Activated naive CD4-positive, alpha-beta T cell treated with anti-CD3 and anti-CD28 coated beads, Interleukin-2, amount 10 ng/mL, durations not matched to agents 7 days and 5 days (primary cell): ENCODE results near the gene CASP12.
"Not testable (repeated sequence)": the region's sequence is repeated elsewhere in the genome, so short reads cannot be mapped to it uniquely, and the experiment has no call there.

Source experiments
- CTCF ChIA-PET: fragments of 350-600 bp; sonication (Branson Sonifier 250); formaldehyde crosslinking; loops from one replicate; lab custom pipeline; 2021; ENCODE audit warnings: antibody characterized with exemption; lab: Charles Lee
- DNase-seq: peaks from one replicate; pipeline ENCODE4 v3.0.0-alpha.2; 2020
- H3K27ac Mint-ChIP-seq: one replicate; pipeline ENCODE4 v1.8.0; 2021; ENCODE audit warnings: mild to moderate bottlenecking, moderate library complexity, mixed read lengths
- H3K27me3 Mint-ChIP-seq: one replicate; pipeline ENCODE4 v1.8.0; 2021; ENCODE audit warnings: mild to moderate bottlenecking, mixed read lengths
- H3K36me3 Mint-ChIP-seq: one replicate; pipeline ENCODE4 v1.8.0; 2021; ENCODE audit warnings: mixed read lengths
- H3K4me1 Mint-ChIP-seq: one replicate; pipeline ENCODE4 v1.8.0; 2021; ENCODE audit warnings: mixed read lengths
- H3K4me3 Mint-ChIP-seq: one replicate; pipeline ENCODE4 v1.8.0; 2021; ENCODE audit warnings: mild to moderate bottlenecking, moderate library complexity, mixed read lengths
- H3K9me3 Mint-ChIP-seq: one replicate; pipeline ENCODE4 v1.8.0; 2021; ENCODE audit warnings: mixed read lengths

The CASP12 gene

DNA sequence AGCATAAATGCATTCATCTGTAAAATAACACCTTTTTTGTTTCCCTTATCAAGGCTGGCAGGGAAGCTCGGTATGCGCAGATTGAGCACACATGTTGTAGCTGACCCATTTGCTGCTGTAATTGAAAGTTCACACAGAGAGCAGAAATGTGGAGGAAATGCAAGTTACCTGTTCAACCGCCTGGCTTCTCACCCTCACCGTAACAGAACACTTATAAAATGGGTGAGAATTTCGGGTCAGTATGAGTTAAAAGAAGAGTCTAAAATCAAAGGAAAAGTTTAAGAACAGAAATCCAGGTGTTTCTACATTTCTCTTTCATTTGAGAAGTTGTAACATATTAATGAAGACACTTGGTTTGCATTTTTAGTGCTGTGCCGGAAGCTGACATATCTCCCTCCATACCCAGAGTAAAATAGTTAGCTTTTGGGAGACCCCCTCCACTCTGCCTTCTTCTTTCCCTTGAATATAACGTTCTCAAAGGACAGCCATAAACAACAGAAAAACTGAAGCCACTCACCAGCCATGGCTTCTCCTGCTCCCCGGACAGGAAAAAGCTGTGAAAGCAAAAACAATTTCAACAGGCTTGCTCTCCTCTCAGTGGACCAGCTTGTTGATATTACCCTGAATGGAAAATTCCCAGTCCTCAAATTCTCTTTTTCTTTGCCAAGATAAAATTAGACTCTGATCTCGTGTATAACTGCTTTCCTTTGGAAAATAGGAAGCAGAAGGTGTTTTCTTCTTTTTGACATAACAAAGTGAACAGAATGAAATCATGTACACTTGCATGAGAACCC lies at the start of gene CASP12:
Gene CASP12, minus strand, starts transcription at position 570 of the 794 bp plus-strand sequence.
- H3K4me3 Mint-ChIP-seq: peak within 1 kb of the TSS; percentile 64
- no peaks in the 10 kb centered on the region for H3K27me3 Mint-ChIP-seq
- peaks cover 35% of the 10 kb centered on the region for H3K36me3 Mint-ChIP-seq
- H3K4me1 Mint-ChIP-seq: peaks cover 35% of the 10 kb centered on the region
- DNase-seq: no peak
- peaks cover 5% of the 10 kb centered on the region for H3K9me3 Mint-ChIP-seq
- peak within 1 kb of the TSS; percentile 88 for H3K27ac Mint-ChIP-seq
- CTCF ChIA-PET: interaction anchor here (1.3 kb wide), 1 partner anchor 11 kb away, joined by 3 read pairs; no protein-coding TSS in a partner anchor

DNA sequence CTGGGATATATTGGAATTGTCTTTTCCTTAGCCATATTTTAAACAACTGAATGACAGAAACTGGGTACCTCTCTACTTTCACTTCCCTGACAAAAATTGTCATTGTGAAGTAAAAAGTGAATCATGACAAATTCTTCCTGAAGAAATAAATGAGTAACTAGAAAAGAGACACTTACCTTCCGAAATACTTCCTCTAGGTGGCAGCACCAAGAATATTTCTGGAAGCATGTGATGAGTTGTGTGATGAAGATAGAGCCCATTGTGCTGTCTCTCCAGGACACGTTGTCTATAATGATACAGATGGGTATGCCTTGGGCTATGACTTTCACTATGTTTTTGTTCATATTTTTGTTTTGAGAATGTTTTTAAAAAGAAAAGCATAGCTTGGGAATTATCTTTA lies 48.6 kb upstream of the CASP12 start:
- CTCF ChIA-PET: interaction anchor here (0.8 to 1.4 kb wide), 4 partner anchors 12 to 43 kb away, joined by 3 to 4 read pairs (median 3); no protein-coding TSS in a partner anchor
- Mint-ChIP-seq H3K9me3 (peaks cover 1% of the 10 kb centered on the region), H3K36me3 (peaks cover 92% of the 10 kb centered on the region), H3K4me1 (peaks cover 10% of the 10 kb centered on the region), H3K27me3 (no peaks in the 10 kb centered on the region), H3K4me3 (no peak overlapping the region), H3K27ac (no peak overlapping the region)
- peak; percentile 33 for DNase-seq

DNA sequence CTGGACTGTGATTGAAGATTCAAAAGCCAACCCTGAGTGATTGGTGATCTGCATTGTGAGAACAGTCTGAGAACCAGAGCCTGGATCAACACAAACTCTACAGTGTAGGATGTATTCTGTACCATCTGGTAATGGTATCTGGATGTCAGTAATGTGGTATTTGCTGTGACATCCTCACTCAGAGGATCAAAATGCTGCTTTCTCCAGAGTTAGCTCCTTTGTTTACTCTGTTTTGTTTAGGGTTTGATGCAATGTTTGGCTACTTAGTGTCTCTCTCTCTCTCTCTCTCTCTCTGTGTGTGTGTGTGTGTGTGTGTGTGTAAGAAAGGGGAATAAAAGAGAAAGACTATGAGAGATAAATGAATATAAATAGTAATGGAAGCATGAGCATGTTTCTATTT lies 45.8 kb upstream of the CASP12 start:
- peaks cover 2% of the 10 kb centered on the region for H3K9me3 Mint-ChIP-seq
- no peak overlapping the region for H3K27ac Mint-ChIP-seq
- H3K4me1 Mint-ChIP-seq: peaks cover 10% of the 10 kb centered on the region
- H3K27me3 Mint-ChIP-seq: no peaks in the 10 kb centered on the region
- DNase-seq: no peak
- H3K4me3 Mint-ChIP-seq: no peak overlapping the region
- H3K36me3 Mint-ChIP-seq: peaks cover 73% of the 10 kb centered on the region
- CTCF ChIA-PET: interaction anchor here (0.6 kb wide), 1 partner anchor 161 kb away, joined by 4 read pairs; no protein-coding TSS in a partner anchor

DNA sequence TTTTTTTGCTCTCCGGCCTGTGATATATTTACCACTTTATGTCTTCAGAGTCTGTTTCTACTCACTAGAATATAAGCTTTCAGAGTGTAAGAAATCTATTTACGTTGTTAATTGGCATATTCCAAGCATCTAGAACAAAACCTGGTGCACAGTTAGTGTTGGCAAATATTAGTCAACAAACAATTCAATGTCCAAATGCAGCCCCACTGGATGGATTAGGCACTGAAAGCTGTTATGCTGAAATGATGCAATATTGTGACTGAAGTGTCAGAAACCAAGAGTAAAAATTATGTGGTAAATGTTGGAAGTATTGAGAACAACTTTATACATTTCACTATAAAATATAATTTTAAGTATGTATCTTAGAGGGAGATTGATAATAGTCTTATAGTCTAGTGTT lies 45.3 kb upstream of the CASP12 start:
- Mint-ChIP-seq H3K4me1 (peaks cover 10% of the 10 kb centered on the region), H3K27ac (no peak overlapping the region), H3K4me3 (no peak overlapping the region), H3K9me3 (peaks cover 2% of the 10 kb centered on the region), H3K36me3 (peaks cover 68% of the 10 kb centered on the region), H3K27me3 (no peaks in the 10 kb centered on the region)
- CTCF ChIA-PET: interaction anchor here (0.6 kb wide), 1 partner anchor 160 kb away, joined by 4 read pairs; no protein-coding TSS in a partner anchor
- DNase-seq: no peak

DNA sequence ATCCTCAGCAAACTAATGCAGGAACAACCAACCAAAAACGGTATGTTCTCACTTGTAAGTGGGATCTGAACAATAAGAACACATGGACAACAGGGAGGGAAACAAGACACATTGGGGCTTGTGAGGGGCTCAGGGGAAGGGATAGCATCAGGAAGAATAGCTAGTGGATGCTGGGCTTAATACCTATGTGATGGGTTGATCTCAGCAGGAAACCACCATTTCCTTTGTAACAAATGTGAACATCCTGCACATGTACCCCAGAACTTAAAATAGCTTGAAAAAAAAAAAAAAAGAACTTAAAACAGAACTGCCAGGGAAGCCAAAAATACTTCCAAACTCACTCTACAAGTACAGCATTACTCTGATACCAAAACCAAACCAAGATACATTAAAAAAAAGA lies 36.3 kb upstream of the CASP12 start:
- H3K36me3 Mint-ChIP-seq: peaks cover 55% of the 10 kb centered on the region
- no peak for DNase-seq
- H3K27ac Mint-ChIP-seq: peak overlapping the region; percentile 83
- CTCF ChIA-PET: interaction anchor here (1.2 kb wide), 1 partner anchor 13 kb away, joined by 3 read pairs; no protein-coding TSS in a partner anchor
- peaks cover 43% of the 10 kb centered on the region for H3K9me3 Mint-ChIP-seq
- peaks cover 46% of the 10 kb centered on the region for H3K4me1 Mint-ChIP-seq
- H3K27me3 Mint-ChIP-seq: no peaks in the 10 kb centered on the region
- peak overlapping the region; percentile 29 for H3K4me3 Mint-ChIP-seq

DNA sequence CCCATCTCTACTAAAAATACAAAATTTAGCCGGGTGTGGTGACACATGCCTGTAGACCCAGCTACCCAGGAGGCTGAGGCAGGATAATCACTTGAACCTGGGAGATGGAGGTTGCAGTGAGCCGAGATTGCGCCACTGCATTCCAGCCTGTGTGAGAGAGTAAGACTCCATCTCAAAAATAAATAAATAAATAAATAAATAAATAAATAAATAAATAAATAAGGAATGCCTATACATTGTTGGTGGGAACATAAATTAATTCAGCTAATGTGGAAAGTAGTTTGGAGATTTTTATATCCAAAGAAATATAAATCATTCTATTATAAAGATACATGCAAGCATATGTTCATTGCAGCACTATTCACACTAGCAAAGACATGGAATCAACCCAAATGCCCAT lies 35.8 kb upstream of the CASP12 start:
- Mint-ChIP-seq H3K36me3 (peaks cover 60% of the 10 kb centered on the region), H3K9me3 (peaks cover 48% of the 10 kb centered on the region), H3K4me1 (peaks cover 46% of the 10 kb centered on the region), H3K27ac (peak overlapping the region; percentile 83)
- DNase-seq, CTCF ChIA-PET, H3K27me3 Mint-ChIP-seq, H3K4me3 Mint-ChIP-seq: not testable (repeated sequence)

DNA sequence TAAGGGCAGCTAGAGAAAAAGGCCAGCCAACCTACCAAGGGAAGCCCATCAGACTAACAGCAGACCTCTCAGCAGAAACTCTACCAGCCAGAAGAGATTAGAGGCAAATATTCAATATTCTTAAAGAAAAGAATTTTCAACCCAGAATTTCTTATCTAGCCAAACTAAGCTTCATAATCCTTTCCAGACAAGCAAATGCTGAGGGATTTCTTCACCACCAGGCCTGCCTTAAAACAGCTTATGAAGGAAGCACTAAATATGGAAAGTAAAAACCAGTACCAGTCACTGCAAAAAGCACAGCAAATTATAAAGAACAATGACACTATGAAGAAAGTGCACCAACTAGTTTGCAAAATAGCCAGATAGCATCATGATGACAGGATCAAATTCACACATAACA lies 30.6 kb upstream of the CASP12 start:
- Mint-ChIP-seq H3K36me3 (peaks cover 62% of the 10 kb centered on the region), H3K9me3 (peaks cover 65% of the 10 kb centered on the region), H3K4me1 (peaks cover 21% of the 10 kb centered on the region), H3K27ac (no peak overlapping the region), H3K27me3 (no peaks in the 10 kb centered on the region), H3K4me3 (no peak overlapping the region)
- CTCF ChIA-PET: no interaction called here
- no peak for DNase-seq

DNA sequence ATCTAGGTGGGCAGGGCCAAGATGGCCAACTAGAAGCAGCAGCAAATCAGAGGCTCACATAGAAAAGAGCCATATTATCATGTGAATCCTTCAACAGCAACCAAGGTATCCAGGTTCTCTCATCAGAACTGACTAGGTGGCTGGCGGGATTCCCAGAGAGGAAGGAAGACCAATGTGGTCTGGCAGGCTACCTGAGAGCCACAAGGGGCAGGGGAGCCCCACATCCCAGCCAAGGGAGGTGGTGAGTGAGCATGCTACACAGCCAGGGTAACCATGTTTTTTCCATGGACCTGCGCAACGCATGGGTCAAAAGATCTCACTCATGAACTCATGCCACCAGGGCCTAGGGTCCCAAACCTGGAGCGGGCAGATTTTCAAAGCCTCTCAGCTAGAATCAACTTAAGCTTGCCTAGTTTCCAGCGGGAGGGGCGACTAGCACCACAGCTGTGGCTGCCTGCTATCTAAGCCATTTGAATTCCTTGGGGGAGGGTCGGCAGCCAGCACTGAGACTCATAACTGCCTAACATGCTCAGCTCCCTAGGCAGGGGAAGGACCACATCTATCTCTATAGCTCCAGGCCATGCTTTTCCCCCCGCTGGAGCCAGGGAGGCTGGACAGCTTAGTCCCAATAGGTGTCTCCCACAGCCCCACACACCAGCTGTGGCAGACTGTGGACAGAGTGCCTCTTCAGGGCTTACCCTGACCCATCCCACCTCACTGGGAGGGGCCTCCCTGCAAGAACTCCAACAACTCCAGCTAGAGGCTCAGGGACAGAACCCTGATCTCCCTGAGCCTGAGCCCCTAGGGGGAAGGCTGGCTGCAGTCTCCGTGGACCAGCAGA lies 28.7 kb upstream of the CASP12 start:
- H3K36me3 Mint-ChIP-seq: peaks cover 61% of the 10 kb centered on the region
- peaks cover 61% of the 10 kb centered on the region for H3K9me3 Mint-ChIP-seq
- DNase-seq: no peak
- H3K4me3 Mint-ChIP-seq: no peak overlapping the region
- no peak overlapping the region for H3K27ac Mint-ChIP-seq
- no peaks in the 10 kb centered on the region for H3K27me3 Mint-ChIP-seq
- H3K4me1 Mint-ChIP-seq: peaks cover 10% of the 10 kb centered on the region
- CTCF ChIA-PET: no interaction called here

DNA sequence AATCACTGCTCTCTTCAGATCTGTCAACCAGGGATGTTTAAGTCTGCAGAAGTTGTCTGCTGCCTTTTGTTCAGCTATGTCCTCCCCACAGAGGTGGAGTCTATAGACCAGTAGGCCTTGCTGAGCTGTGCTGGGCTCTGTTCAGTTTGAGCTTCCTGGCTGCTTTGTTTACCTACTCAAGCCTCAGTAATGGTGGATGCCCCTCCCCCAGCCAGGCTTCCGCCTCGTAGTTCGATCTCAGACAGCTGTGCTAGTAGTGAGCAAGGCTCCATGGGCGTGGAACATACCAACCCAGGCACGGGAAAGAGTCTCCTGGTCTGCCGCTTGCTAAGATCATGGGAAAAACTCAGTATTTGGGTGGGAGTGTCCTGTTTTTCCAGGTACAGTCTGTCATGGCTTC lies 27.6 kb upstream of the CASP12 start:
- no peak overlapping the region for H3K27ac Mint-ChIP-seq
- H3K4me1 Mint-ChIP-seq: peaks cover 9% of the 10 kb centered on the region
- no peaks in the 10 kb centered on the region for H3K27me3 Mint-ChIP-seq
- peaks cover 51% of the 10 kb centered on the region for H3K36me3 Mint-ChIP-seq
- H3K9me3 Mint-ChIP-seq: peaks cover 51% of the 10 kb centered on the region
- DNase-seq: no peak
- CTCF ChIA-PET: interaction anchor here (0.7 kb wide), 1 partner anchor 9 kb away, joined by 3 read pairs; no protein-coding TSS in a partner anchor
- H3K4me3 Mint-ChIP-seq: no peak overlapping the region

DNA sequence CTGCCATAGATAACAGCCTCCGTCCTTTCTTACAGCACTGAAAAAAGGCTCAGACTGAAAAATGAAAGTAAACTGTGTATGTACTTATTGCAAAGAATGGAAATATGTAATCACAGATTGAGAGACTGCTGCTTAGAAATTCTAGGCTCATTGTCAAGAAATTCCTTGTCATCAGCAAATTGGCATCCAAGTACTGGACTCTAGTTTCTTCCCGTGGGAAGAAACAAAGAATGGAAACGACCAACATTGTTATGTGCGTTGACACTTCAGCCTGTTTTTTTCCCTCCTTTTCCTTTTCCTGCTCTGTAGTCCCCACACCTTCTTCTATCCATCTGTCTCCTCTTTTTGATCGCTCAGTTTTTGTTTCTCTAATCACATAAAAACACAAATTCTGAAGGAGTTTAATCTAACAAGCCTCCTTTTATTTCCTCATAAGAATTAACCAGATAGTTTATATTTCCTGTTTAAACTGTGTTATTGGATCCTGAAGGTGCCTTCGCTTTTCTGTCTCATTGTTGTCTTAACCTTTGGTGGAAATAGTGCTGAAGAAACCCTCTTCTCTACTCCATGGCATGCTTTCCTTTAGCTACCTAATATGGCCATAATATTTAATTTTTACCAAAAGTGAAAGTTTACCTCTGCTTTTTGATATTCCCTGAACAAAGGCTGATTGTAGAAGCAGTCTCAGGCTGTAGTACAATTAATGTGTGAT lies 20.0 kb upstream of the CASP12 start:
- H3K36me3 Mint-ChIP-seq: peaks cover 17% of the 10 kb centered on the region
- CTCF ChIA-PET: interaction anchor here (1.3 kb wide), 1 partner anchor 9 kb away, joined by 3 read pairs; no protein-coding TSS in a partner anchor
- DNase-seq: no peak
- peak overlapping the region; percentile 83 for H3K4me3 Mint-ChIP-seq
- H3K9me3 Mint-ChIP-seq: peaks cover 7% of the 10 kb centered on the region
- peaks cover 49% of the 10 kb centered on the region for H3K4me1 Mint-ChIP-seq
- peak overlapping the region; percentile 87 for H3K27ac Mint-ChIP-seq
- H3K27me3 Mint-ChIP-seq: no peaks in the 10 kb centered on the region

DNA sequence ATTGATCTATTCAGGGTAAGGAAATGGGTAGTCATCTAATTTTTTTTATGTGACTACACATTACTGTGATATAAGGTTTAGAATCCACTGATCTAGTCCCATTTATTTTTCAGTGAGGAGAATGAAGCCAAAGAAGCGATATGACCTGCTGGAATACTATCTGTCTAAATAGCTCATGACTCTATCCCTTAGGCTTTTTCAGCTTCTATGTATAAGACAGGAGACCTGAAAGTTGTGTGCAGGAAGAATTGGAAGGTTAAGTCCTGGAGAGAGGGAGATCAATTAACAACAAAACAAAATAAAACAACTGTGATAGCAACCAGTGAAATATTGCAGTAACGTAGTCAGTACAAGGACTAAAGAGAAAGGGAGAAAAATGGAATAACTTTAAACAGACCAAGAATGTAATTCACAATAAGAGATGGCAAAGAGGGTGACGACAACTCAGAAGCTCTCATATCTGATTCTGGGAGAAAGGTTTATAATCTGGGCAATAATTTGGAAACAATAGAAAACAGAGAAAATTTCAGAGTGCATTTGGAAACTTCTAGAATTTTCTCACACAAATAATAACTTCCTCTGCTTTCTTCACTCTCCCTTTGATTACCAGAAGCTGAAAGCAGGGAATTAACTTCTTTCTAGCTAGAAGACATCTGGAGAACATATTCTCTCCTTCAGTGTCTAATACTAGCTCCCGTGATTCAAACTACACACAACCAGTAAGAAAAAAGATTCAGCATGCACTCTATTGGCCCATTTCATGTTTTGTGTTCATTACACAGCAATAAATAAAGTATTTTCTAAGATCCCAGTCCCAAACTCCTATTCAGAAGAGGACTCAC lies 19.2 kb upstream of the CASP12 start:
- Mint-ChIP-seq H3K4me3 (peak overlapping the region; percentile 83), H3K9me3 (peaks cover 3% of the 10 kb centered on the region), H3K27me3 (no peaks in the 10 kb centered on the region), H3K27ac (peak overlapping the region; percentile 87), H3K4me1 (peaks cover 46% of the 10 kb centered on the region), H3K36me3 (peaks cover 14% of the 10 kb centered on the region)
- DNase-seq: no peak
- CTCF ChIA-PET: interaction anchor here (1.1 to 1.3 kb wide), 2 partner anchors 8 kb away, joined by 3 read pairs; no protein-coding TSS in a partner anchor

DNA sequence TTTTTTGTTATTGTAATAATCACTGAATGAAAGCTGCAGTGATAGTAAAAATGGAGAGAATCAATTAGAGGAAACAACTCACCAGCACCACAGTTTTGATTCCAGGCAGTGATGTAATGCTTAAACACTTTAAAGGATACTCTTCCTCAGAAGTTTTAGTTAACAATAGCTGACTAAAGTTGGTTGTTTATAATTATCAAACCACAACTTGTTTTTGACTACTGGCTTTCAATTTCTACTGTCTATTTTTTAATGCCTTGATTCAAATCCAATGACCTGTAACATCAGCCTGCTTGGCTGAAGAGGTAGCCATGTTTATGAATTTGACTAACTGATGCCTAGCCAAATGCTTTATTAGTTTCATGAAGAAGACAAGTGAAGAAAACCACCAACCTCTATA lies 18.2 kb upstream of the CASP12 start:
- peaks cover 3% of the 10 kb centered on the region for H3K9me3 Mint-ChIP-seq
- H3K27ac Mint-ChIP-seq: peak overlapping the region; percentile 85
- H3K4me1 Mint-ChIP-seq: peaks cover 49% of the 10 kb centered on the region
- H3K4me3 Mint-ChIP-seq: peak overlapping the region; percentile 83
- no peaks in the 10 kb centered on the region for H3K27me3 Mint-ChIP-seq
- CTCF ChIA-PET: interaction anchor here (1.1 kb wide), 1 partner anchor 9 kb away, joined by 3 read pairs; no protein-coding TSS in a partner anchor
- peaks cover 13% of the 10 kb centered on the region for H3K36me3 Mint-ChIP-seq
- DNase-seq: no peak

DNA sequence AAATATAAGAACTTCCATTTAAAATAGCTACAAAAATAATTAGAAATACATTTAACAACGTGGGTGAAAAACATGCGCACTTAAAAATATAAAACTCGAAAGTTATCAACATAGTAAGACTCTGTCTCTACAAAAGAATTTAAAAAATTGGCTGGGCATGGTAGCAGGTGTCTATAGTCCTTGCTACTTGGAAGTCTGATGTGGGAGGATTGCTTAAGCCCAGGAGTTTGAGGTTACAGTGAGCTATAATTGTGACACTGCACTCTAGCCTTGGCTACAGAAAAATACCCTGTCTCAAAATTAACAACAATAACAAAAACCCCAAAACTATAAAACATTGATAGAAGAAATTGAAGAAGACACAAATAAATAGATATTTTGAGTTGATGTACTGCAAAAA lies 13.8 kb upstream of the CASP12 start:
- Mint-ChIP-seq H3K27ac (no peak overlapping the region), H3K4me1 (peaks cover 36% of the 10 kb centered on the region), H3K36me3 (peaks cover 26% of the 10 kb centered on the region), H3K9me3 (peaks cover 1% of the 10 kb centered on the region), H3K27me3 (no peaks in the 10 kb centered on the region), H3K4me3 (no peak overlapping the region)
- CTCF ChIA-PET: no interaction called here
- no peak for DNase-seq
